Measurements from ENCODE around the gene UVSSA. TPM values are rescaled to one million over a fixed set of nuclear protein-coding genes. Genes with fewer than 3 reads are reported as not detected.

UVSSA gene
- total RNA-seq, 1 donor from 2014 or later = 15.1 TPM

- DNase-seq (ENCODE audit: extremely low read depth, low read depth, low spot score) = no peak
Observed at GRCh38 chr4:1345903-1346780, 866 bp upstream of the UVSSA start.

DNA sequence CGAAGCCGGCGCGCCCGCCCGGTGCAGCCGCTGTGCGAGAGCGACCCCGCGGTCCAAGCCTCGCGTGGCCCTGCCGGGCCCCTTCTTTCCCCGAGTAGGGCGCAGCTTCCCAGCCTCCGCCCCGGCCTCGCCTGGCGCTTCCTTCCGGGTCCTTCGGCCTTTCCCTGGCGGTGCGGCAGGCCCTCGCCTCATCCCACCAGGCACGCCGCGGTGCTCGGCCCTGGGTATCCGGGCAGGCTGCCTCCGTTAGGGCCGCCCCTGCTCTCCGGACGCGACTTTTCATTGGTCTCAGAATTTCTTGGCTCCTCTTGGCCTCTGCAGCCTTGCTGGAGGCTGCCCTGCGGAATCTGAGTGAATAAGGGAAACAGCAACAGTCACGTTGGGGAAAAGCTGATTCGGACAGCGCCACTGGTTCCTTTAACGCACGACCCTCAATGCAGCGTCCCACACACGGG, 429 bp downstream of the UVSSA start:
- no peak for DNase-seq (ENCODE audit: extremely low read depth, low read depth, low spot score)

GRCh38 chr4:1348014-1348513, 1.1 kb downstream of the UVSSA start:
- DNase-seq (ENCODE audit: extremely low read depth, low read depth, low spot score) = no peak

DNA sequence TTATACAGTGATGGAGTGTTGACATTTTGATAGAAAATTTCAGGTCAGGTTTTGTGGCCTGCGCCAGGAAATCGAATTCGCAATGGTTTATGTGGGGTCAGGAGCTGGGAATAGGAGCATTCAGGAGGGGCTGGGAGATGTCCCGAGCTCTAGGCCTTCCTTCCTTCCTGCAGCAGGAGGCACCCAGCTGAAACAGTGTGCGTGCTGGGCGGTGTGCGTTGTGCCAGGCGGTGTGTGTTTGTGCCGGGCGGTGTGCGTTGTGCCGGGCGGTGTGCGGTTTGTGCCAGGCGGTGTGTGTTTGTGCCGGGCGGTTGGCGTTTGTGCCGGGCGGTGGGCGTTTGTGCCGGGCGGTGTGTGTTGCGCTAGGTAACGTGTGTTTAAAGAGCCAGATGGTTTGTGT, 1.7 kb downstream of the UVSSA start:
- DNase-seq (ENCODE audit: extremely low read depth, low read depth, low spot score) = no peak

DNA sequence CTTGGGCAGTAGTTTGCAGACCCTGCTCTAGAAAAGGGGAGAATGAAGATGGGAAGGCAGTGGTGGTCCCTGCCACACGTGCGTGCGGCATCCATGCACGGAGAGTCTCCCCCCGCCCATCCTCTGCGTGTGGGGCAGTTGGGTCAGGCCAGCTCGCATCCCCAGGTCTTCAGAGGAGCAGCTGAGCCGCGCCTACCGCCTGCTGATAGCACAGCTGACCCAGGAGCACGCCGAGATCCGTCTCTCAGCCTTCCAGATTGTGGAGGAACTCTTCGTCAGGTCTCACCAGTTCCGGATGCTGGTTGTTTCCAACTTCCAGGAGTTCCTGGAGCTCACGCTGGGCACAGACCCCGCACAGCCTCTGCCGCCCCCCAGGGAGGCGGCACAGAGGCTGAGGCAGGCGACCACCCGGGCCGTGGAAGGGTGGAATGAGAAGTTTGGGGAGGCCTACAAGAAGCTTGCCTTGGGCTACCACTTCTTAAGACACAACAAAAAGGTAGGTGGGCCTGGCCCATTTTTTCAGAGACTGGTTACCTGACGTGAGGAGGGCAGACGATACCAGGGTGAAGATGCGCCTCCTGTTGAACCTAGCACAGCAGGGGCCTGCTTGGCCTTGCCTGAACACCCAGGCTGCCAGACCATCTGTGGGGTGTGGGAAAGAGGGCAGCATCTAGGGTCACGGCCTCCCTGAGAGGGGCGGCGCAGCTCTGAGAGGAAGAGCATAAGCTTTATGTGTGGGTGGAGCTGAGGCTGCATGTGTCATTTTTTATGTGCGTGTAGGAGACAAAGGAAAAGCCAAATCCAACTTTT, 2.6 kb downstream of the UVSSA start:
- DNase-seq (ENCODE audit: extremely low read depth, low read depth, low spot score) = no peak

DNA sequence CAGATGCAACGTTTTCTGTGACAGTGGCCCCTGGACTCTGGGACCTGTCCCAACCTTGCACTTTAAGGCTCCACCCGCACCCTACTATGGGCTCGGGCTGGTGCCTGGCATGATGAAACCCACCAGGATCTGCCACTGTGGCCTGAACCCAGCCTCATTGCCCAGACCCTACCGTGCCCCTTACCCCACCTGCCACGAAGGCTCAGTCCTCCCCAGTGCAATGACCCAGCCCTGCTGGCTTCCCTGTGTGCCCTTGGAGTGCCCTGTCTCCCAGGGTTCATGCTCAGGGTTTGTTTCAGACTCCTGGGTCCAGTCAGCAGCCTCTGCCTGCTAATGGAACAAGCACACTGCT, 3.1 kb downstream of the UVSSA start:
- no peak for DNase-seq (ENCODE audit: extremely low read depth, low read depth, low spot score)

- no peak for DNase-seq (ENCODE audit: extremely low read depth, low read depth, low spot score)
Observed at GRCh38 chr4:1351854-1352566, 5.0 kb downstream of the UVSSA start.

DNA sequence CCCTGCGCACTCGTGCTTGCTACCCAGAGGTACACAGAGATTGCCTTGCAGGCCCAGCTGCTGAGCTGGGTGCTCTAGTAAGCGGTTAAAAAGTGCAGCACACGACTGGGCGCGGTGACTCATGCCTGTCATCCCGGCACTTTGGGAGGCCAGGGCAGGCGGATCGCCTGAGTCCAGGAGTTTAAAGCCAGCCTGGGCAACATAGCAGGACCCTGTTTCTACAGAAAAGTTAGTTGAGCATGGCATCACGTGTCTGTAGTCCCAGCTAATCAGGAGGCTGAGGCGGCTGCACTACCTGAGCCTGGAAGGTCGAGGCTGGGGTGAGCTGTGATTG, 5.5 kb downstream of the UVSSA start:
- DNase-seq (ENCODE audit: extremely low read depth, low read depth, low spot score) = no peak

DNA sequence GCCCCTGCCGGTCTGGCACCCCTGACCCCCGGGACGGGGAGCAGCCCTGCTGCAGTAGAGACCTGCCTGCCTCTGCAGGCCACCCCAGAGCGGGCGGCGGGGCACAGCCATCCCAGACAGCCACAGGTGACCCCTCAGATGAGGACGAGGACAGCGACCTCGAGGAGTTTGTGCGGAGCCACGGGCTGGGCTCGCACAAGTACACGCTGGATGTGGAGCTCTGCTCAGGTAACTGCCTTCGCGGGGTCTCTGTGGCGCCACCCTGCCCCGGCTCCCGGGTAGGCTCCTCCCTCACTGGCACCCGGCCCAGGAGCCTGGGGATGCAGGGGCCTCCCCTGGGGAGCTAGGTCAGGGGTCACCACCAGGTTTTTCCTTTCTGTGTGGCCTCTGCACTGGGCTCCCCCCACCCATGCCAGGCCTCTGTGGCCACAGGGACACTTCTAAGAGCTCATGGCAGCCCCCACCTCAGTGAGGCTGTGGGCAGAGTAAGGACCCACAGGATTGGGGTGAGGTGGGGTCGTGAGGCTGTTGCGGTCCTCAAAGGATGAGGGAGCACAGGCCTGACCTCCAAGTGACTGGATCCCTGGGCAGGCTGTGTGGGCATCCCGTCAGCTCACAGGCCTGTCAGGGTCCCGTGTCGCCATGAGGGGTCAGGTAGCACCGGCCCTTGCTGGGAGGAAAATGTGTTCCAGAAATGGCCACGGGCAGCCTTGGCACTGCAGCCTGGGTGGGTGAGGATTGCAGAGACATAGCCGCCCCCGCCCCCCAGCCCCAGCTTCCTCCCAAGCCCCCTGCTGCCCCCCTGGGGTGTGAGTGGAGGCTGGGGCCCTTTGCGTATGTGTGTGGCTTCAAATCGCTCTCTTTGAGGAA, 6.4 kb downstream of the UVSSA start:
- no peak for DNase-seq (ENCODE audit: extremely low read depth, low read depth, low spot score)

DNA sequence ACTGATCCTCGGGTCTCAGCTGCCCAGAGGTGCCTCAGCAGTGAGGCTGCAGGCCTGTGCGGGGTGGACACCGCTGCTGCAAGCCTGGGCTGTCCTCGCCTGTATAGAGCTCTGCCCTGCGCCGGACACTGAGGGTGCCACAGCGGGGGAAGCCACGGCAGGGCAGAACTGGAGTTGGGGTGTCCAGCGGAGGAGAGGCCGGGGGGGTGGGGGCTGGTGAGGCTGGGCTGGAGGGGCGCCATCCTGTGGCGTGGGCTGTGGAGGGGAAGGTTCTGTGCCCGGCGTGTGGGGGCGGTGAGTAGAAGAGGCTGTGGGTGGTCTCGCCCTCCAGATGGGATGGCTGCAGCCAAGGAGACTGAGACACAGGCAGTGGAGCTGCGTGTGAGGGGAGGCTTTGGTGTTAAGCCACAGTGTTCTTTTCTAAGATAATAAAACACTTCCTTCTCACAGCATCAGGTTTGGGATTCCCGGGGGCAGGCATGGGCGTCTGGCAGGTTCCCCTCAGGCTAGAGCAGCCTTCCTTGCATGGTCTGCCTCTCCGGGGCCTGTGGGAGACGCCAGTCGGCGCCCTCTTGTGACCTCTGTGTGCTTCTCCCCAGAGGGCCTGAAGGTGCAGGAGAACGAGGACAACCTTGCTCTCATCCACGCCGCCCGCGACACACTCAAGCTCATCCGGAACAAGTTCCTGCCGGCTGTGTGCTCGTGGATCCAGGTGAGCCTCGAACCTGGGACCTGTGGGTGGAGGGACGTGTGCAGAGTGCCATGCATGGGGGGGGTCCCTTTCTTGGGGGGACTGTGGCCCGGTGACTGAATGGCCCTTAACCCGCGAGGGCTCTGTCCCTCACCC, 7.4 kb downstream of the UVSSA start:
- DNase-seq (ENCODE audit: extremely low read depth, low read depth, low spot score) = no peak

DNA sequence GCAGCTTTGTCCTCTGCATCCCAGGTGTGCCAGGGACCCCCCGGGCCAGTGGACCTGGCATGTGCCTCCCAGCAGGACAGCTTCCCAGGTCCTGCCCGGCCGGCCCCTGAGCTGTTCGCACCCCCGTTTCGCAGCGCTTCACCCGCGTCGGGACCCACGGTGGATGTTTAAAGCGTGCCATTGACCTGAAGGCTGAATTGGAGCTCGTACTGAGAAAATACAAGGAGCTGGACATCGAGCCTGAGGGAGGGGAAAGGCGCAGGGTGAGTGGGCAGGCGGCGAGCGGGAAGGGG, 7.9 kb downstream of the UVSSA start:
- DNase-seq (ENCODE audit: extremely low read depth, low read depth, low spot score) = no peak

- no peak for DNase-seq (ENCODE audit: extremely low read depth, low read depth, low spot score)
Observed at GRCh38 chr4:1355378-1355777, 8.4 kb downstream of the UVSSA start.

GRCh38 chr4:1356181-1356998, 9.4 kb downstream of the UVSSA start:
- DNase-seq (ENCODE audit: extremely low read depth, low read depth, low spot score) = no peak

DNA sequence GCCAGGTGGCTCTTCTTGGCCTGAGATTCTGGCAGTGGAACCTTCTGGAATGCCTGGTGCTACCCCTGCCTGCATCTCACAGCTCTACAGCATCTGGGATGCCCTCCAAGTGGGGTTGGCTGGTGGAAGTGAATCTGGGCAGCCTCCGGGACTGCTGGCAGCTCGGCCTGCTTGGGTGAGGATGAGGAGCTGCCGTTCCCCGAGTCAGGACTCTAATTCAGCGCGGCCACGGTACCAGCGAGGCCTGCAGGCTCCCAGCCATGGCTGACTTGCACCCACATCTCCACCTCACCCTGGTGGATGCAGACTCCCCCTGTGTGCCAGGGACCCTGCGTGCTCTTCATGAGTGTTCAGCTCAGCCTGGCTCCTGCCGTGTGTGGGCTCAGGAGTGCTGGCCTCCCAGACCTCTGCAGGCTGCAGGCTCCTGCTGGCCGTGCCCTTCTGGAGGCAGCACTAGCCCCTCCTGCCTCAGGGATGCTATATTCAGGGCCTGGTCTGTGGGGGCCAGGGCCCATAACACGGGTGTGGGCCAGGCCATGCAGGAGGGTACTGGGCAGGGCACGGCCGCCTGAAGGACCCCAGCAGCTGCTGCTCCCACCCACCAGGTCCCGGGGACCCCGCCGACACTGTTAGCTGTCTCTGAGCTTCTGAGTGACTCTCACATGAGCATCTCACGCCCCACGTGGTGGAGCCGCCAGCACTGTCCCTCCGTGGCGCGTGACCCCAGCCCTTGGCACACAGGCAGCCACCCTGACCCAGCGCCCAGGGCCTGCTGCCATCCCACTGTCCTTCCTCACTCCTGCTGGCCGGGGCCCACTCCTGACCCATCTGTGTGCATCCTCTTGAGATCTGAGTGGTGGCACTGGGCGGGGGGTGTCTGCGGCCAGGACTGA, 10.6 kb downstream of the UVSSA start:
- DNase-seq (ENCODE audit: extremely low read depth, low read depth, low spot score) = no peak

GRCh38 chr4:1358421-1359143, 11.6 kb downstream of the UVSSA start:
- no peak for DNase-seq (ENCODE audit: extremely low read depth, low read depth, low spot score)

DNA sequence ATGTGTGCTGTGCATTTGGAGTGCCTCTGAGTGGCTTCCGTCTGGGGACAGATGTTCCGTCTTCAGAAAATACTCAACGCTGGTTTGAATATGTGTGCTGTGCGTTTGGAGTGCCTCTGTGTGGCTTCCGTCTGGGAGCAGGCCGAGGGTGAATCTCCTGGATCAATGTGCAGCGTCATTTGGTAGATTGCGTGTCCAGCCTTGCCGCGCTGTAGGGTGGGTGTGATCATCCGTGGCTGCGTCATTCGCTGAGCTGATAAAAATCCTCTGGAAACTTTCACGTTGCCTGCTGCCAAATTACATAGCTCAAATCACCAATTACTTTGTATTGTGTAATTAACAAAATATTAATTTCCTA, 12.1 kb downstream of the UVSSA start:
- DNase-seq (ENCODE audit: extremely low read depth, low read depth, low spot score) = no peak

DNA sequence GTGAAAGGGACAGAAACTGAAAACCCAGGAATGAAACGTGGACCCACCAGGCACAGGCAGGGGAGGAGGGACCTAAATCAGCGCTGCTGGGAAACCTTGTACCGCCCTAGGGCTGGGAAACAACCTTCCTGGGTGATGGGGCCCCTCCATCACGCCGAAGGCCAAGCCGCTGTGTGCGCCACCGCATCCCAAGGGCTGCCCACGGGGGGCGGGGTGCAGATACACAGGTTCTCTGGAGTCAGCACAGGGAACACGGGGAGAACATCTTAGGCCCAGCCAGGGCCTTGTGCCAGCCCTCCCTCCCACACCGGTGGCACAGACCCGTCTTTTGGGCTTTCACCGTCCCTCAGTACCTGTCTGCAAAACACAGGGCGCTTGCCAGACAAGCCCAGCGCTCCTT, 13.0 kb downstream of the UVSSA start:
- no peak for DNase-seq (ENCODE audit: extremely low read depth, low read depth, low spot score)

Data from glomerular endothelial cell (primary cell).